ENCODE measurements around the gene NET1. TPM values are rescaled to one million over a fixed set of nuclear protein-coding genes. Genes with fewer than 3 reads are reported as not detected.

The NET1 gene
- total RNA-seq, 1 donor from 2014 or later, result 205 TPM

DNA sequence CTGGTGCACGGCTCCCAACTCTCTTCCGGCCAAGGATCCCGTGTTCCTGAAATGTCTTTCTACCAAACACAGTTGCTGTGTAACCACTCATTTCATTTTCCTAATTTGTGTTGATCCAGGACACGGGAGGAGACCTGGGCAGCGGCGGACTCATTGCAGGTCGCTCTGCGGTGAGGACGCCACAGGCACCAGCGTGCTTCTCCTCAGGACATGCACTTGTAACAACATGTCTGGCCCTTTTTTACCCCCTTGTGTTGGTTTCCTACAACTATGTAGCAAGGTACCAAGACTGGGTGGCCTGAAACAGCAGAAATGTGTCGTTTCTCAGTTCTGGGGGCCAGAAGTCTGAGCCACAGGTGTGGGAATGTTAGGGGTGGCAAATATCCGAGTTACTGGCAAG lies 68.8 kb downstream of the NET1 start:
- Mint-ChIP-seq H3K36me3 (no peaks in the 10 kb centered on the region), H3K4me3 (no peak overlapping the region), H3K27me3 (ENCODE audit: low read depth) (no peaks in the 10 kb centered on the region), H3K27ac (peak overlapping the region; percentile 21), H3K9me3 (no peaks in the 10 kb centered on the region), H3K4me1 (peaks cover 28% of the 10 kb centered on the region)
- DNase-seq (ENCODE audit: low spot score in 2 of 2, unreplicated experiment in 2 of 2), result no peak
- TF ChIP-seq, protein P1, sequence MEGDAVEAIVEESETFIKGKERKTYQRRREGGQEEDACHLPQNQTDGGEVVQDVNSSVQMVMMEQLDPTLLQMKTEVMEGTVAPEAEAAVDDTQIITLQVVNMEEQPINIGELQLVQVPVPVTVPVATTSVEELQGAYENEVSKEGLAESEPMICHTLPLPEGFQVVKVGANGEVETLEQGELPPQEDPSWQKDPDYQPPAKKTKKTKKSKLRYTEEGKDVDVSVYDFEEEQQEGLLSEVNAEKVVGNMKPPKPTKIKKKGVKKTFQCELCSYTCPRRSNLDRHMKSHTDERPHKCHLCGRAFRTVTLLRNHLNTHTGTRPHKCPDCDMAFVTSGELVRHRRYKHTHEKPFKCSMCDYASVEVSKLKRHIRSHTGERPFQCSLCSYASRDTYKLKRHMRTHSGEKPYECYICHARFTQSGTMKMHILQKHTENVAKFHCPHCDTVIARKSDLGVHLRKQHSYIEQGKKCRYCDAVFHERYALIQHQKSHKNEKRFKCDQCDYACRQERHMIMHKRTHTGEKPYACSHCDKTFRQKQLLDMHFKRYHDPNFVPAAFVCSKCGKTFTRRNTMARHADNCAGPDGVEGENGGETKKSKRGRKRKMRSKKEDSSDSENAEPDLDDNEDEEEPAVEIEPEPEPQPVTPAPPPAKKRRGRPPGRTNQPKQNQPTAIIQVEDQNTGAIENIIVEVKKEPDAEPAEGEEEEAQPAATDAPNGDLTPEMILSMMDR (IDR thresholded peaks at IDR 0.05; ENCODE audit: unreplicated experiment), result no peak

DNA sequence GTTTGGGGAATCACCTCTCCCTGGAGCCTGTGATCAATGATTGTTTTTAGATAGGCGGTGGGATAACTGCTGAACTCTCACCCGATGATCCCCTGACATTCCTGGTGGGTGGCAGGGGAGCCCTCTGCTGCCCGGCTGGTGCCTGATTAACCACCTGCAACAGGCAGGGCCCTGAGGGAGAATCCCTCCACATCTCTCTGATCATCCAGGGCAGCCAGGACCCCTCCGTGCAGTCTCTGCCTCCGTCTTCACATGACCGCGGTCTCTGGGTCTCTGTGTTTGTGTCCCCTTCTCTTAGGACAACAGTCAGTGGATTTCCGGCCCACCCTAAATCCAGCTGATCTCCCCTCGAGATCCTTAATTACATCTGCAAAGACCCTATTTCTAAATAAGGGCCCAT lies 69.7 kb downstream of the NET1 start:
- no peaks in the 10 kb centered on the region for H3K9me3 Mint-ChIP-seq
- no peak overlapping the region for H3K4me3 Mint-ChIP-seq
- H3K4me1 Mint-ChIP-seq, result peaks cover 32% of the 10 kb centered on the region
- DNase-seq (ENCODE audit: low spot score in 2 of 2, unreplicated experiment in 2 of 2), result no peak
- H3K27me3 Mint-ChIP-seq (ENCODE audit: low read depth), result no peaks in the 10 kb centered on the region
- no peaks in the 10 kb centered on the region for H3K36me3 Mint-ChIP-seq
- no peak overlapping the region for H3K27ac Mint-ChIP-seq
- TF ChIP-seq, protein P1 (IDR thresholded peaks at IDR 0.05; ENCODE audit: unreplicated experiment), result no peak

DNA sequence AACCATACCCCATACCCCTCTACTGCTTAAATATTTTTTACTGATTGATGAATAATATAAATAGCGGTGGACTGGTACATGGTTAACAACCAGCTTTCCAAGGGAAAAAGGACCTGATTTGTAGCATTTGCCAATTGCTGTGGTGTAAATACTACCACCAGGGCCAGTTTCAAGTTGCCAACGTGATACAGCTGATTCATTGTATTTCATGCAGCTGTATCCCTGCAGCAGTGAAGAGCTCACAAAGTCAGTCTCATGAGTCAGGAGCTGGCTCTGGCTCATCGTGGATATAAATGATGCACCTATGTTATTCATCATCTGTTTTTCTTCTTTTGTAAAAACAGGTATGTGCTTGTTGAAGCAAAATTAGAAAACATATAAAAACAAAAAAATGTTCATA lies 71.8 kb downstream of the NET1 start:
- DNase-seq (ENCODE audit: low spot score in 2 of 2, unreplicated experiment in 2 of 2), result no peak
- no peak overlapping the region for H3K27ac Mint-ChIP-seq
- TF ChIP-seq, protein P1 (IDR thresholded peaks at IDR 0.05; ENCODE audit: unreplicated experiment), result no peak
- no peaks in the 10 kb centered on the region for H3K27me3 Mint-ChIP-seq (ENCODE audit: low read depth)
- H3K36me3 Mint-ChIP-seq, result no peaks in the 10 kb centered on the region
- H3K9me3 Mint-ChIP-seq, result no peaks in the 10 kb centered on the region
- H3K4me3 Mint-ChIP-seq, result no peak overlapping the region
- H3K4me1 Mint-ChIP-seq, result peaks cover 22% of the 10 kb centered on the region

DNA sequence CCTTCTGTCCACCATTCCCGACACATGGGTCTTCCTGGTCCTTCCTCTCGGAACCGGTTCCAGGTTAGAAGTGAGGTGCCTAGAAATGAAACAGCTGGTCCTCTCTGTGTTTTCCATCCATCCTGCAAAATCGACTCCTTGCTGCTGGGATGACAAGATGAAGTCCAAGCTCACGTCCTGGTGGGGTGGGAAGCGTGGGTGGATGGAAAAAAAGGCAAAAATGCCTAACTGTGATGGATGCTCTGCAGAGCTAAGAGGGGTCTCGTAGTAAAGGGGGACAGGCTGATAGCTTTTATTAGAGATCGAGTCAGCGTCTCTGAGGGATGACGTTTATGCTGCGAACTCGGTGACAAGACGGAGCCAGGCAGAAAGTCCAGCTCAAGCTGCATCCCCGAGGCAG lies 72.9 kb downstream of the NET1 start:
- DNase-seq (ENCODE audit: low spot score in 2 of 2, unreplicated experiment in 2 of 2), result no peak
- Mint-ChIP-seq H3K4me3 (no peak overlapping the region), H3K27ac (no peak overlapping the region), H3K27me3 (ENCODE audit: low read depth) (no peaks in the 10 kb centered on the region), H3K9me3 (no peaks in the 10 kb centered on the region), H3K36me3 (no peaks in the 10 kb centered on the region), H3K4me1 (peaks cover 16% of the 10 kb centered on the region)
- TF ChIP-seq, protein P1 (IDR thresholded peaks at IDR 0.05; ENCODE audit: unreplicated experiment), result no peak

DNA sequence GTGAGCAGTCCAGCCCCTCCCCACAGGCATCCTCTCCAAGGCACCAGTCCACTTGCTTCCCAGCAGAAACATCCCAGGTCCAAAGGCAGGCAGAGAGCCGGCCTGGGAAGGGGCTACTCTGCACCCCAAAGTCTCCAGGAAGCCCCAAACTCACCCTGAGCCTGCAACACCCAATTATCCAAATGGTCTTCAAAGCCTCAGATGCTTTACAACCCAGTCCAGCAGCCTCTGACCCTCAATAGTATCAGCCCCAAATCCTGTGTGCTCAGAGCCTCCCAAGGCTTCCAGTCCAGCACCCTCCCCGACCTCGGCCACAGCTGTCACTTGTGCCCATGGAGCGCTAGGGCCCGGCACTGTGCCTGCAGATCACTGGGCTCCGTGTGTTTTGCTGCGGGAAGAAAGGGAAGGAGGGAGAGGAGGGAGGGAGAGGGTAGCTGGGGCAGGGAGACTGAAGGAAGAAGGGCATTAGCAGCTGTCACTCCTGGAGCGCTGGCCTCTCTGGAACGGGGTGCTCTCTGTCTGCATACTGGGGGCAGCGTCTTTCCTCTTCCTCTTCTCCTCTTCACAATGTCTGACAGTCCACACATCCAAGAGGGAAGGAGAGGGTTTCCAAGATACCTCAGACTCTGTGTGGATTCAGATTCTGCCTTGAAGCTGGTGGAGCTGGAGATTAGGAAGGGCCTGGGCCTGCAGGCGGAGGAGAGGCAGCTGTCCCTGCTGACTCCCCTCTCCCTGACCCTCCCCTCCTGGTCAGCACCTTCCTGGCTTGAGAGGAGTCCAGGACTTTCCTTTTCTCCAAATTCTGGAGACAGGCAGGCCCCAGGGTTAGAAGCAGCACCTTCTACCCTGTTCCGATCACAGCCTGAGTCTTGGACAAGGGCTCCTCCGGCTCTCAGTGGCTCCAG lies 73.8 kb downstream of the NET1 start:
- H3K4me3 Mint-ChIP-seq, result no peak overlapping the region
- H3K36me3 Mint-ChIP-seq, result no peaks in the 10 kb centered on the region
- H3K4me1 Mint-ChIP-seq, result peaks cover 13% of the 10 kb centered on the region
- H3K27ac Mint-ChIP-seq, result no peak overlapping the region
- no peak for DNase-seq (ENCODE audit: low spot score in 2 of 2, unreplicated experiment in 2 of 2)
- TF ChIP-seq, protein P1 (IDR thresholded peaks at IDR 0.05; ENCODE audit: unreplicated experiment), result no peak
- H3K9me3 Mint-ChIP-seq, result no peaks in the 10 kb centered on the region
- H3K27me3 Mint-ChIP-seq (ENCODE audit: low read depth), result no peaks in the 10 kb centered on the region

Data from mesothelial cell of epicardium (in vitro differentiated cells).